Ammon's horn (tissue), 1 donor: ENCODE measurements around the gene MBD6.
"Not testable (repeated sequence)": the region's sequence is repeated elsewhere in the genome, so short reads cannot be mapped to it uniquely, and the experiment has no call there.

Source experiments
- DNase-seq: peaks from one replicate; pipeline ENCODE4 v3.0.0-alpha.2; 2016; ENCODE audit warnings: low spot score

MBD6 gene

DNA sequence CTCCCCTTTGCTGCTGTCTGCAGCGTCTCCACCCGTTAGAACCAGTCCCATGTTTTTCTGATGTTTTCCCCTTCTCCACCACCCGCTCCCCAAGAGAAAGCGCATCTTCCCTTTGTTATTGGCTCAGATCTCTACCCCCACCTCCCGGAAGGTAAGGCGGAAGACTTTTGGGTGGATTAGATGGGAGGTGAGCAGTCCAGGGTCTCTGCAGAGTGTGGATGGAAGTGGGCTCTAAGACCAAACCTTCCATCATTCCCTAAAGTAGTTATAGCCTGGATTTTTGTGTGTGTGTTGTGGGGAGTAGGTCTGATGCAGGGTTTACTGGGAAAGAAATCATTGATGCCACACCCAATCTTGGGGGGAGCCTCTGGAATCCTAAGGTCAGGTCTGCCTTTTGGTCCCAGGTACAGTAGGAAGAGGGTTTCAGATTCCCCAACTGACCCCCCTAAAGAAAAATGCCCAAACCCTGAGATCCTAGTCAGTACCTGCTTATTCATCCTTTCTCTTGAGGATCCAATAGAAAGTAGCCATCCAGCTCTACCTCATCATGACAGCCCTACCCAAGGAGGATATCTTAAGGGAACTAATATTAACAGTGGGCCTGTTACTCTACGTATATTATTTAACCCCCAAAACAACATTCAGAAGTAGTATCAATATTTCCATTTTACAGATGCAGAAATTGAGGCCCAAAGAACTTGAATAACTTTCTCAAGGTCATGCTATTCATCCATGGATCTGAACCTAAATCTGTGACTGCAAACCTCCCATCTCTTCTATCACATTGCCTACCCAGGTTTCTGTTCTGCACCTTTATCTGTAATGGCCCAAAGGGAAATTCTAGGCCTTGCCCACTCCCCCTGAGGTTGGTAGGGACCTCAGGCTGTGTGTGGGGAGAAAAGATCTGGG is 28.3 kb downstream of the MBD6 start:
- DNase-seq, result no peak

DNA sequence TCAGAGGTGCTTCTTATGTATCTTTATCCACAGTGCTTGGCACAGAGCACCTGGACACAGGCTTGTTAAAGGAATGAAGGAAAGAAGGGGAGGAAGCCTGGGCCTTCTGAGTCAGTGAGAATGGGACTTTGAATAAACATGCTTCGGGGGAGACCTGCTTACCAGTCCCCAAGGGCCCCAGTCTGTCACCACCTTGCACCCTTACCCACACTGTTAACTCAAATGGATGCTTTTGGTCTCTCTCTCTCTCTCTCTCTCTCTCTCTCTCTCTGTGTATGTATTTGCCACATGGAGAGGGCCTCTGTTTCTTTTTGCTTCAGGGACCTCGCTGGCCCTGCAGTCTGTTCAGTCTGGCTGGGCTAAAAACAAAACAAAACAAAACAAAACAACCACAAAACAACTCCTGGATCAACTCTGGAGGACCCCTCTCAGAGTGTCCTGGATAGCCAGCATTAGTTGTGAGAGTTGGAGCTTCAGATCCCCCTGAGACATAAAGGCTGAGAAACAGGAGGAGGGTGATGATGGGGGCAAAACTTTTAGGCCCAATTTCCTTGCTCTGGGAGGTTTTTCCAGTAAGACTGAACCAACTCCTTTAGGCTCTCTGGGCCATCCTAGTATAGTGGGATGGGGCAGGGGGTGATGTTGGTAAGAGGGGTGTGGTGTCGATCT is 29.1 kb downstream of the MBD6 start:
- no peak for DNase-seq

GRCh38 chr12:57552306-57552651 is 29.7 kb downstream of the MBD6 start:
- DNase-seq, result no peak

GRCh38 chr12:57552835-57553313 is 30.2 kb downstream of the MBD6 start:
- no peak for DNase-seq

- DNase-seq, result no peak
Observed at GRCh38 chr12:57553343-57554202, 30.9 kb downstream of the MBD6 start.

GRCh38 chr12:57554453-57554852 is 31.8 kb downstream of the MBD6 start:
- no peak for DNase-seq

DNA sequence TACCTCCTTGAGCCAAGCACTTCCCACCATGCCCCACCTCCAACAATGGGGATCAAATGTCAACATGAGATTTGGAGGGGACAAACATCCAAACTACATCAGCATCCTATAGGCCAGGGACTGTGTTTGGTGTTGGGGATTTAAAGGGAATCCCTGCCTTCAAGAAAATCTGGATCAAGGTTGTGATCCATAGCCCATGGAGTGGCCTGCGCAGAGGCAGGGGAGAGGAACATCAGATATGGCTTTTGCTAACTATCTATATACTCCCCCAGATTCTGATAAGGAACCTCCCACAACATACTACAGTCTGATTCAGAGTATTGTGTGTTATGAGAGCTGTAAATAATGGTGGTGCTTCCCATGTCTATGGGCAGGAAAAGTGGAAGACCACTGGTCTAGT is 32.3 kb downstream of the MBD6 start:
- no peak for DNase-seq

DNA sequence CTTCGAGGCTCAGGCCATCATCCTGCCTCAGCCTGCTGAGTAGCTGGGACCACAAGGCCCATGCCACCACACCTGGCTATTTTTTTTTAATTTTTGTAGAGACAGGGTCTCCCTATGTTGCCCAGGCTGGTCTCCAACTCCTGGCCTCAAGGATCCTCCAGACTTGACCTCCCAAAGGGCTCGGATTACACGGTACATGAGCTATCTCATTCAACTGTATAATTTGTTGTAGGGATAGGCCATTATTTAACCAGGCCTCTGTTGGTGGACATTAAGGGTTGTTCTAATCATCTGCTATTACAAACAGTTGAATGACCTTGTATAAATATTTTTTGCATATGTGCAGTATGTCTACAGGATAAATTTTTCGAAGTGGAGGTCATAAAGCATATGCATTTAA is 36.2 kb downstream of the MBD6 start:
- DNase-seq, result no peak

DNA sequence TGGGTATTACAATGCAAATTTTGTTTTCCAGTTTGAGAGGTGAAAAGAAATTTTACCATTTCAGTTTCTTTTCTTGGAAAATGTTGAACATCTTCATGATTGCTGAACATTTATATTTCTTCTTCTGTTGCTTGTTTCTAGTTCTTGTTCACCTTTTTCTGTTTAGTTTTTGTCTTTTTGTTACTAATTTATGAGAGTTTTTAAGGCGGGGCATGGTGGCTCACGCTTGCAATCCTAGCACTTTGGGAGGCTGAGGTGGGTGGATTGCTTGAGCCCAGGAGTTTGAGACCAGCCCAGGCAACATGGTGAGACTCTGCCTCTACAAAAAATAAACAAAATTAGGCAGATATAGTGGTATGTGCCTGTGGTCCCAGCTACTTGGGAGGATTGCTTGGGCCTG is 37.9 kb downstream of the MBD6 start:
- no peak for DNase-seq

- not testable (repeated sequence) for DNase-seq
Observed at GRCh38 chr12:57561117-57561516, 38.5 kb downstream of the MBD6 start.

- no peak for DNase-seq
Observed at GRCh38 chr12:57563358-57563757, 40.7 kb downstream of the MBD6 start.

- DNase-seq, result no peak
Observed at GRCh38 chr12:57564178-57564740, 41.6 kb downstream of the MBD6 start.

DNA sequence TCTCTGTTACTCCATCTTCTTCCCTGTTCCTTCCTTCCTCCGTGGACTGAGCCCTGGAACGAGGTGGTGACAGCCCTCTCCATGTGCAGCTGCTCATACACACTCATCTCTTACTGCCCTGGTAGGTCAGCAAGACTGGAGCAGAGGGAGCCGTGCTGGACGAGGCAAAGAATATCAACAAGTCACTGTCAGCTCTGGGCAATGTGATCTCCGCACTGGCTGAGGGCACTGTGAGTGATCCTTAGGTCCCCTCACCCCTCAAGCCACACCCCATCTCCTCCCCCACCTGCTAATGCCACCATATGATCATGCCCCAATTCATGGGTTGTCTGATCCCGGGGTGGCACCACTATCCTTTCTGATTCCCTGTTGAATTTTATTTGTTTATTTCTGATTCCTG is 46.2 kb downstream of the MBD6 start:
- no peak for DNase-seq

DNA sequence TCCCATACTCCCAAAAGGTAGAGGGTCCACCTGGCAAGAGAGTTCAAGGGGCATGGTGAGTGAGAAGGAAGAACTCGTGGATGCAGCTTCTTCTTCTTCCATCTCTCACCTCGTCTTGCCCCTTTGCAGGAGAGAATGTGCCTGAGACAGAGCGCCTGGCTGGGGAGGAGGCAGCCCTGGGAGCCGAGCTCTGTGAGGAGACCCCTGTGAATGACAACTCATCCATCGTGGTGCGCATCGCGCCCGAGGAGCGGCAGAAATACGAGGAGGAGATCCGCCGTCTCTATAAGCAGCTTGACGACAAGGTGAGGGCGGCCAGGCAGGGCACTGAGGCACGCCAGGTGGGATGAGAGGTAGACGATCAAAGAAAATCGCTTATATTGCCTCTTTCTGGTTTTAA is 47.2 kb downstream of the MBD6 start:
- DNase-seq, result no peak

GRCh38 chr12:57570438-57570837 is 47.8 kb downstream of the MBD6 start:
- DNase-seq, result not testable (repeated sequence)

DNA sequence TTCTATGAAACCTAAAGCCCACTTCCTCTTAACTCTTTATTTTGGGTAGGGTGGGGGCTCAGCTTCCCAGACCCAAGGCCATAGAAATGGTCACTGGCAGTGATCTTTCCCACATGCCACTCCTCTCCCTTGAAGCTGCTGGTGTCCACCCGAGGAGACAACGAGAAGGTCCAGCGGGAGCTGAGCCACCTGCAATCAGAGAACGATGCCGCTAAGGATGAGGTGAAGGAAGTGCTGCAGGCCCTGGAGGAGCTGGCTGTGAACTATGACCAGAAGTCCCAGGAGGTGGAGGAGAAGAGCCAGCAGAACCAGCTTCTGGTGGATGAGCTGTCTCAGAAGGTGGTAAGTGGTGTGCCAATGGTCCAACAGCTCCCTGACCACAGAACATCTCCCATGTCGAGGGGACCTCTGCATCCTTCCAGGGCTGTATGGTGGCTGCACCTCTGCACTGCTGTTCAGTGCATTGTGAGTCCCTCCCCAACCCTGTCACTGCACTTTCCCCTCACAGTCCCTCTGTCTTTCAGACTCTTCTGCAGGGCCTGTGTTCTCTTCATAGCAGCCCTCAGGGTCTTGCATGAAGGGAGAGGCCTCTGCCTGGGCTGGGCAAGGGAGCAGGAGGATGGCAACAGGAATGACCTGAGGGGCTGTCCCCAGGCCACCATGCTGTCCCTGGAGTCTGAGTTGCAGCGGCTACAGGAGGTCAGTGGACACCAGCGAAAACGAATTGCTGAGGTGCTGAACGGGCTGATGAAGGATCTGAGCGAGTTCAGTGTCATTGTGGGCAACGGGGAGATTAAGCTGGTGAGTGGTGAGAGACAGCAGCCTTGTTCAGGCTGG is 49.5 kb downstream of the MBD6 start:
- DNase-seq, result no peak

DNA sequence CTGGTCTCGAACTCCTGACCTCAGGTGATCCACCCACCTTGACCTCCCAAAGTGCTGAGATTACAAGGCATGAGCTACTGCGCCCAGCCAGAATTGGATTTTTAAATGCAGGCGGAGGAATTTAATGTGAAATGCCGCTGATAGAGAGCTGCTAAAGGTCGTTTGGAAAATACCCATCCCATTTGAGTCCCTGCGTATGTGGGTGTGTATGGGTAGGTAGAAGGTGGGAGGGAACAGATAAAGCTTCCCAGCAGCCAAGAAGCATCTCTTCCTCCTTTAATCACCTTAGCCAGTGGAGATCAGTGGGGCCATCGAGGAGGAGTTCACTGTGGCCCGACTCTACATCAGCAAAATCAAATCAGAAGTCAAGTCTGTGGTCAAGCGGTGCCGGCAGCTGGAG is 52.2 kb downstream of the MBD6 start:
- DNase-seq, result no peak

- no peak for DNase-seq
Observed at GRCh38 chr12:57575771-57576612, 53.4 kb downstream of the MBD6 start.

- no peak for DNase-seq
Observed at GRCh38 chr12:57576613-57577160, 54.1 kb downstream of the MBD6 start.
